ENCODE measurements around the gene LORICRIN. TPM values are rescaled to one million over a fixed set of nuclear protein-coding genes. Genes with fewer than 3 reads are reported as not detected.

The LORICRIN gene
- total RNA-seq, 1 experiment from 2014 or later = not detected

DNA sequence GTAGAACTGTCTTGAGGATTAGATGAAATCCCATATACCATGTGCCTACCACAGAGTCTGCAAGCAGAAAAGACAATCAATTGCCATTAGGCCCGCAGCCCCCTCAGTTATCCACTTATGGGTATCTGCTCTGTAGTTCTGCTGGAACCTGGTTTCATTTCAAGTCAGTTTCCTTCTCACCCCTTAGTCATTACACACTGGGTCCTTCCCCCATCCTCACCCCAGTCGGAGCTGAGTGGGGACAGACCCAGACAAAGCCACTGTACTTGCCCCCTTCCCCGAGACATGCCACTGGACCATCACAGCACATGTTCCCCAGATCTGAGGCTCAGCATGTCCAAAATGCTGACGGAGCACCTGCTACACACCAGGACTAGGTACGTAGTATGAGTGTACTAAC is 32.0 kb downstream of the LORICRIN start:
- no peaks in the 10 kb centered on the region for H3K4me1 ChIP-seq (ENCODE audit: control insufficient read depth, insufficient read depth, low read length)
- CTCF ChIA-PET = interaction anchor here (0.6 to 1.2 kb wide), 3 partner anchors 62 to 714 kb away, joined by 3 to 6 read pairs (median 4); no protein-coding TSS in a partner anchor
- no peak for TF ChIP-seq TCF7L2 (IDR thresholded peaks at IDR 0.05; ENCODE audit: low read depth, low read length)
- TF ChIP-seq, protein P1, sequence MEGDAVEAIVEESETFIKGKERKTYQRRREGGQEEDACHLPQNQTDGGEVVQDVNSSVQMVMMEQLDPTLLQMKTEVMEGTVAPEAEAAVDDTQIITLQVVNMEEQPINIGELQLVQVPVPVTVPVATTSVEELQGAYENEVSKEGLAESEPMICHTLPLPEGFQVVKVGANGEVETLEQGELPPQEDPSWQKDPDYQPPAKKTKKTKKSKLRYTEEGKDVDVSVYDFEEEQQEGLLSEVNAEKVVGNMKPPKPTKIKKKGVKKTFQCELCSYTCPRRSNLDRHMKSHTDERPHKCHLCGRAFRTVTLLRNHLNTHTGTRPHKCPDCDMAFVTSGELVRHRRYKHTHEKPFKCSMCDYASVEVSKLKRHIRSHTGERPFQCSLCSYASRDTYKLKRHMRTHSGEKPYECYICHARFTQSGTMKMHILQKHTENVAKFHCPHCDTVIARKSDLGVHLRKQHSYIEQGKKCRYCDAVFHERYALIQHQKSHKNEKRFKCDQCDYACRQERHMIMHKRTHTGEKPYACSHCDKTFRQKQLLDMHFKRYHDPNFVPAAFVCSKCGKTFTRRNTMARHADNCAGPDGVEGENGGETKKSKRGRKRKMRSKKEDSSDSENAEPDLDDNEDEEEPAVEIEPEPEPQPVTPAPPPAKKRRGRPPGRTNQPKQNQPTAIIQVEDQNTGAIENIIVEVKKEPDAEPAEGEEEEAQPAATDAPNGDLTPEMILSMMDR (IDR thresholded peaks at IDR 0.05) = no peak
- no peak for TF ChIP-seq POLR2AphosphoS5 (IDR thresholded peaks at IDR 0.05; ENCODE audit: low read depth, low read length)
- no peak for TF ChIP-seq SIN3A (IDR thresholded peaks at IDR 0.05; ENCODE audit: borderline replicate concordance, insufficient read depth, low read depth, low read length)
- TF ChIP-seq, protein P2, sequence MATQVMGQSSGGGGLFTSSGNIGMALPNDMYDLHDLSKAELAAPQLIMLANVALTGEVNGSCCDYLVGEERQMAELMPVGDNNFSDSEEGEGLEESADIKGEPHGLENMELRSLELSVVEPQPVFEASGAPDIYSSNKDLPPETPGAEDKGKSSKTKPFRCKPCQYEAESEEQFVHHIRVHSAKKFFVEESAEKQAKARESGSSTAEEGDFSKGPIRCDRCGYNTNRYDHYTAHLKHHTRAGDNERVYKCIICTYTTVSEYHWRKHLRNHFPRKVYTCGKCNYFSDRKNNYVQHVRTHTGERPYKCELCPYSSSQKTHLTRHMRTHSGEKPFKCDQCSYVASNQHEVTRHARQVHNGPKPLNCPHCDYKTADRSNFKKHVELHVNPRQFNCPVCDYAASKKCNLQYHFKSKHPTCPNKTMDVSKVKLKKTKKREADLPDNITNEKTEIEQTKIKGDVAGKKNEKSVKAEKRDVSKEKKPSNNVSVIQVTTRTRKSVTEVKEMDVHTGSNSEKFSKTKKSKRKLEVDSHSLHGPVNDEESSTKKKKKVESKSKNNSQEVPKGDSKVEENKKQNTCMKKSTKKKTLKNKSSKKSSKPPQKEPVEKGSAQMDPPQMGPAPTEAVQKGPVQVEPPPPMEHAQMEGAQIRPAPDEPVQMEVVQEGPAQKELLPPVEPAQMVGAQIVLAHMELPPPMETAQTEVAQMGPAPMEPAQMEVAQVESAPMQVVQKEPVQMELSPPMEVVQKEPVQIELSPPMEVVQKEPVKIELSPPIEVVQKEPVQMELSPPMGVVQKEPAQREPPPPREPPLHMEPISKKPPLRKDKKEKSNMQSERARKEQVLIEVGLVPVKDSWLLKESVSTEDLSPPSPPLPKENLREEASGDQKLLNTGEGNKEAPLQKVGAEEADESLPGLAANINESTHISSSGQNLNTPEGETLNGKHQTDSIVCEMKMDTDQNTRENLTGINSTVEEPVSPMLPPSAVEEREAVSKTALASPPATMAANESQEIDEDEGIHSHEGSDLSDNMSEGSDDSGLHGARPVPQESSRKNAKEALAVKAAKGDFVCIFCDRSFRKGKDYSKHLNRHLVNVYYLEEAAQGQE (IDR thresholded peaks at IDR 0.05; ENCODE audit: insufficient read depth in 1 of 2, low read depth in 2 of 2, low read length in 1 of 2) = no peak
- H3K9me3 ChIP-seq (ENCODE audit: control insufficient read depth, insufficient read depth, low read depth, low read length) = no peaks in the 10 kb centered on the region
- no peak overlapping the region for H3K4me3 ChIP-seq (ENCODE audit: low read depth in 2 of 2, low read length in 2 of 2)
- no peaks in the 10 kb centered on the region for H3K36me3 ChIP-seq (ENCODE audit: control insufficient read depth, insufficient read depth, low read length)
- DNase-seq (ENCODE audit: low read depth, low spot score) (no peak), ATAC-seq (no peak)
- in situ Hi-C loops (cut with HindIII; ENCODE audit: low pct_unique_long_range_greater_than_20kb, low sequenced_read_pairs) (no loop called here), intact Hi-C loops (cut with micrococcal nuclease; ENCODE audit: unreplicated experiment) (no loop called here)
- H3K27ac ChIP-seq (ENCODE audit: low read length) = no peak overlapping the region
- POLR2A ChIA-PET = no interaction called here
- no TSS peak for BruUV-seq (replicated peaks)
- no peaks in the 10 kb centered on the region for H3K27me3 ChIP-seq (ENCODE audit: control insufficient read depth, insufficient read depth, low read length)

DNA sequence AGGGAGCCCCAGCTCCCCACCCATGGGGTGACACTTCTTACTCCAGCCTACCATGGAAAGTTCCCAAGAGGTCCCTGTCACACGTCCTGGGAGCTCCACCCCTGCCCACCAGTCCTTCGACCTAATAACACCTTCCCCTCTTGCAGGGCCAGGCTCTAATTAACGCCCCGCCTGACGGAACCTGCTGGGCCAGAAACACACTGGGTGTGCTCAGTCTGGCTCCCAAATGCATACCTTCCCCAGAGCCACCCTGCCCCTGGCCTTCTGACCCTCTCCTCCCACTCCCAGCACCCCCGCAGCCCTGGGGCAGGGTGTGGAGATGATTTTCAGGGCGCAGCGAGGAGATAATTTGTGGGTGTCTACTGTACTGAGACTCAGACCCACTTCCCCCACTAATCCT is 32.7 kb downstream of the LORICRIN start:
- Histone ChIP-seq H3K9me3 (ENCODE audit: control insufficient read depth, insufficient read depth, low read depth, low read length) (no peaks in the 10 kb centered on the region), H3K4me3 (ENCODE audit: low read depth in 2 of 2, low read length in 2 of 2) (no peak overlapping the region), H3K4me1 (ENCODE audit: control insufficient read depth, insufficient read depth, low read length) (no peaks in the 10 kb centered on the region), H3K27ac (ENCODE audit: low read length) (no peak overlapping the region), H3K36me3 (ENCODE audit: control insufficient read depth, insufficient read depth, low read length) (no peaks in the 10 kb centered on the region), H3K27me3 (ENCODE audit: control insufficient read depth, insufficient read depth, low read length) (no peaks in the 10 kb centered on the region)
- POLR2A ChIA-PET = no interaction called here
- in situ Hi-C loops (cut with HindIII; ENCODE audit: low pct_unique_long_range_greater_than_20kb, low sequenced_read_pairs) = no loop called here
- intact Hi-C loops (cut with micrococcal nuclease; ENCODE audit: unreplicated experiment) = no loop called here
- BruUV-seq (replicated peaks) = no TSS peak
- ATAC-seq (no peak), DNase-seq (ENCODE audit: low read depth, low spot score) (no peak)
- CTCF ChIA-PET = interaction anchor here (0.6 kb wide), 1 partner anchor 61 kb away, joined by 6 read pairs; no protein-coding TSS in a partner anchor
- TF ChIP-seq, protein P1 (IDR thresholded peaks at IDR 0.05) = no peak
- TF ChIP-seq TCF7L2 (IDR thresholded peaks at IDR 0.05; ENCODE audit: low read depth, low read length) = no peak
- TF ChIP-seq, protein P2 (IDR thresholded peaks at IDR 0.05; ENCODE audit: insufficient read depth in 1 of 2, low read depth in 2 of 2, low read length in 1 of 2) = no peak
- TF ChIP-seq POLR2AphosphoS5 (IDR thresholded peaks at IDR 0.05; ENCODE audit: low read depth, low read length) = no peak
- no peak for TF ChIP-seq SIN3A (IDR thresholded peaks at IDR 0.05; ENCODE audit: borderline replicate concordance, insufficient read depth, low read depth, low read length)

All from Panc1 (cell line).